Neural cell (in vitro differentiated cells): ENCODE results near the gene BTG4. TPM values are rescaled to one million over a fixed set of nuclear protein-coding genes. Genes with fewer than 3 reads are reported as not detected.

Source experiments
- H2AFZ ChIP-seq: fragments of 200-600, 300-800 bp; sonication (generic), shearing (Covaris generic); 2 replicates; pipeline ENCODE4 v1.6.0; 2014; ENCODE audit warnings: low read depth, mild to moderate bottlenecking, antibody characterized with exemption, low read length, moderate library complexity
- H3F3A ChIP-seq: fragments of 200-600 bp; shearing (Covaris generic); 2 replicates; pipeline ENCODE4 v1.6.1; 2016; ENCODE audit warnings: mild to moderate bottlenecking, moderate library complexity, mixed read lengths, antibody characterized with exemption, low read length; ENCODE audit not compliant: insufficient read depth, poor library complexity, severe bottlenecking
- H3K27ac ChIP-seq: fragments of 200-600, 300-800 bp; sonication (generic), shearing (Covaris generic); 2 replicates; pipeline ENCODE4 v1.5.1; 2014; ENCODE audit warnings: mild to moderate bottlenecking, low read length, moderate library complexity
- H3K27me3 ChIP-seq: fragments of 300-800, 200-600 bp; sonication (generic), shearing (Covaris generic); 2 replicates; pipeline ENCODE4 v1.6.0; 2014; ENCODE audit warnings: mild to moderate bottlenecking, low read depth, low read length, moderate library complexity; ENCODE audit not compliant: insufficient read depth
- H3K36me3 ChIP-seq: fragments of 300-800, 200-600 bp; sonication (generic), shearing (Covaris generic); 2 replicates; pipeline ENCODE4 v1.5.1; 2014; ENCODE audit warnings: mild to moderate bottlenecking, antibody characterized with exemption, low read length, moderate library complexity; ENCODE audit not compliant: insufficient read depth
- H3K4me2 ChIP-seq: fragments of 300-800, 200-600 bp; sonication (generic), shearing (Covaris generic); 2 replicates; pipeline ENCODE4 v1.6.0; 2014; ENCODE audit warnings: mild to moderate bottlenecking, low read length
- H3K4me3 ChIP-seq: fragments of 300-800, 200-600 bp; sonication (generic), shearing (Covaris generic); 2 replicates; pipeline ENCODE4 v1.5.1; 2014; ENCODE audit warnings: mild to moderate bottlenecking, low read length, moderate library complexity
- H3K79me2 ChIP-seq: fragments of 200-600 bp; shearing (Covaris generic); replicated peaks from 2 replicates; pipeline ENCODE4 v1.6.0; 2014; ENCODE audit warnings: mild to moderate bottlenecking, low read length, moderate library complexity; ENCODE audit not compliant: insufficient read depth
- H3K9ac ChIP-seq: fragments of 300-800, 200-600 bp; sonication (generic), shearing (Covaris generic); 2 replicates; pipeline ENCODE4 v1.6.1; 2016; ENCODE audit warnings: mild to moderate bottlenecking, low read length, mixed read lengths
- H3K9me2 ChIP-seq: fragments of 200-600 bp; shearing (Covaris generic); 2 replicates; pipeline ENCODE4 v1.6.1; 2016; ENCODE audit warnings: mild to moderate bottlenecking, low read length, mixed read lengths; ENCODE audit not compliant: insufficient read depth
- H3K9me3 ChIP-seq: fragments of 200-600, 300-800 bp; sonication (generic), shearing (Covaris generic); 2 replicates; pipeline ENCODE4 v1.6.1; 2016; ENCODE audit warnings: mild to moderate bottlenecking, mixed run types, low read length, moderate library complexity, mixed read lengths
- H4K20me1 ChIP-seq: fragments of 200-600 bp; shearing (Covaris generic); 2 replicates; pipeline ENCODE4 v1.6.1; 2016; ENCODE audit warnings: mild to moderate bottlenecking, mixed run types; ENCODE audit not compliant: insufficient read depth
- EP300 ChIP-seq: fragments of 450-650 bp; conservative IDR thresholded peaks from 2 replicates; pipeline ENCODE4 v1.6.1; 2014; ENCODE audit warnings: antibody characterized with exemption, mild to moderate bottlenecking, moderate library complexity; ENCODE audit not compliant: poor library complexity, severe bottlenecking
- EZH2 ChIP-seq: fragments of 200-600, 300-800 bp; shearing (Covaris generic), sonication (generic); IDR thresholded peaks from 2 replicates; pipeline ENCODE4 v1.6.1; 2014; ENCODE audit warnings: antibody characterized with exemption, low read length, borderline replicate concordance, mild to moderate bottlenecking; ENCODE audit not compliant: insufficient read depth, poor library complexity, severe bottlenecking
- MXI1 ChIP-seq: fragments of 450-650 bp; conservative IDR thresholded peaks from 2 replicates; pipeline ENCODE4 v1.6.1; 2014; ENCODE audit warnings: antibody characterized with exemption, mild to moderate bottlenecking; ENCODE audit not compliant: poor library complexity, severe bottlenecking
- POLR2AphosphoS5 ChIP-seq: IDR thresholded peaks from 2 replicates; pipeline ENCODE4 v1.6.1; 2012
- RAD21 ChIP-seq: fragments of 450-650 bp; conservative IDR thresholded peaks from 2 replicates; pipeline ENCODE4 v1.6.1; 2014; ENCODE audit warnings: antibody characterized with exemption, mild to moderate bottlenecking, moderate library complexity
- SMC3 ChIP-seq: fragments of 450-650 bp; conservative IDR thresholded peaks from 2 replicates; pipeline ENCODE4 v1.6.1; 2014; ENCODE audit warnings: antibody characterized with exemption, mild to moderate bottlenecking, moderate library complexity; ENCODE audit not compliant: poor library complexity
- TAF1 ChIP-seq: IDR thresholded peaks from 2 replicates; pipeline ENCODE4 v1.6.1; 2012; ENCODE audit warnings: low read depth
- polyA plus RNA-seq: library from polyadenylated mRNA; depleted of rRNA; stranded (reverse); fragments of >200 nt; gene quantifications from 2 replicates; pipeline ENCODE4 v1.2.3, GENCODE V29; 2014
- TF ChIP-seq, protein P1 (sequence below): IDR thresholded peaks from 2 replicates; pipeline ENCODE4 v1.6.1; 2012; ENCODE audit warnings: borderline replicate concordance
- TF ChIP-seq, protein P2 (sequence below): fragments of 450-650 bp; IDR thresholded peaks from 2 replicates; pipeline ENCODE4 v1.5.1; 2014; ENCODE audit warnings: antibody characterized with exemption, mild to moderate bottlenecking, moderate library complexity; ENCODE audit not compliant: poor library complexity, severe bottlenecking

BTG4 gene
- polyA plus RNA-seq, 1 donor from 2014 or later = not detected

DNA sequence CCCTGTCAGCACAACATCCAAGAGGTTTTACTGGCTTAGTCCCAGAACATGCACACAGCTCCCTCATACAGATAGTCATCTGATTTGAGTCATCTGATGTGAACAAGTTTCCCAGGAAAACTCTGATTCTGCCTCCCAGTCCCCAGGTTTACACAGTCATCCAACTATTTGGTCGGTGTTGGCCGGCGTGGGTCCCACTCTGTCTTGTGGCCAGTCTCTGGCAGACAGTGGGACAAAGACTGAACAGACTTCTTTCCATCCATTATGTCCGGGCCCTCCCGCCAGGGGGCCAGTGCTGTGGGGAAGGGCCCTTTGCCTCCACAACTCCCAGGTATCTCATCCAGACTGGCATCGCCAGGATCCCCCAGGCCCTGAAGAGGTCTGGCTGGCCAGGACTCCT lies 60.0 kb downstream of the BTG4 start:
- Histone ChIP-seq H3K79me2 (no peaks in the 10 kb centered on the region), H3F3A (no peaks in the 10 kb centered on the region), H3K4me2 (no peak overlapping the region), H3K36me3 (no peaks in the 10 kb centered on the region), H3K9ac (no peak overlapping the region), H3K4me3 (no peak overlapping the region), H2AFZ (no peak overlapping the region), H3K9me3 (no peaks in the 10 kb centered on the region), H3K9me2 (no peaks in the 10 kb centered on the region), H4K20me1 (no peaks in the 10 kb centered on the region), H3K27ac (no peak overlapping the region), H3K27me3 (no peaks in the 10 kb centered on the region)
- TF ChIP-seq SMC3 = no peak
- no peak for TF ChIP-seq EP300
- no peak for TF ChIP-seq EZH2
- TF ChIP-seq, protein P1, sequence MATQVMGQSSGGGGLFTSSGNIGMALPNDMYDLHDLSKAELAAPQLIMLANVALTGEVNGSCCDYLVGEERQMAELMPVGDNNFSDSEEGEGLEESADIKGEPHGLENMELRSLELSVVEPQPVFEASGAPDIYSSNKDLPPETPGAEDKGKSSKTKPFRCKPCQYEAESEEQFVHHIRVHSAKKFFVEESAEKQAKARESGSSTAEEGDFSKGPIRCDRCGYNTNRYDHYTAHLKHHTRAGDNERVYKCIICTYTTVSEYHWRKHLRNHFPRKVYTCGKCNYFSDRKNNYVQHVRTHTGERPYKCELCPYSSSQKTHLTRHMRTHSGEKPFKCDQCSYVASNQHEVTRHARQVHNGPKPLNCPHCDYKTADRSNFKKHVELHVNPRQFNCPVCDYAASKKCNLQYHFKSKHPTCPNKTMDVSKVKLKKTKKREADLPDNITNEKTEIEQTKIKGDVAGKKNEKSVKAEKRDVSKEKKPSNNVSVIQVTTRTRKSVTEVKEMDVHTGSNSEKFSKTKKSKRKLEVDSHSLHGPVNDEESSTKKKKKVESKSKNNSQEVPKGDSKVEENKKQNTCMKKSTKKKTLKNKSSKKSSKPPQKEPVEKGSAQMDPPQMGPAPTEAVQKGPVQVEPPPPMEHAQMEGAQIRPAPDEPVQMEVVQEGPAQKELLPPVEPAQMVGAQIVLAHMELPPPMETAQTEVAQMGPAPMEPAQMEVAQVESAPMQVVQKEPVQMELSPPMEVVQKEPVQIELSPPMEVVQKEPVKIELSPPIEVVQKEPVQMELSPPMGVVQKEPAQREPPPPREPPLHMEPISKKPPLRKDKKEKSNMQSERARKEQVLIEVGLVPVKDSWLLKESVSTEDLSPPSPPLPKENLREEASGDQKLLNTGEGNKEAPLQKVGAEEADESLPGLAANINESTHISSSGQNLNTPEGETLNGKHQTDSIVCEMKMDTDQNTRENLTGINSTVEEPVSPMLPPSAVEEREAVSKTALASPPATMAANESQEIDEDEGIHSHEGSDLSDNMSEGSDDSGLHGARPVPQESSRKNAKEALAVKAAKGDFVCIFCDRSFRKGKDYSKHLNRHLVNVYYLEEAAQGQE = no peak
- TF ChIP-seq TAF1 = no peak
- no peak for TF ChIP-seq POLR2AphosphoS5
- TF ChIP-seq RAD21 = no peak
- TF ChIP-seq MXI1 = no peak
- TF ChIP-seq, protein P2, sequence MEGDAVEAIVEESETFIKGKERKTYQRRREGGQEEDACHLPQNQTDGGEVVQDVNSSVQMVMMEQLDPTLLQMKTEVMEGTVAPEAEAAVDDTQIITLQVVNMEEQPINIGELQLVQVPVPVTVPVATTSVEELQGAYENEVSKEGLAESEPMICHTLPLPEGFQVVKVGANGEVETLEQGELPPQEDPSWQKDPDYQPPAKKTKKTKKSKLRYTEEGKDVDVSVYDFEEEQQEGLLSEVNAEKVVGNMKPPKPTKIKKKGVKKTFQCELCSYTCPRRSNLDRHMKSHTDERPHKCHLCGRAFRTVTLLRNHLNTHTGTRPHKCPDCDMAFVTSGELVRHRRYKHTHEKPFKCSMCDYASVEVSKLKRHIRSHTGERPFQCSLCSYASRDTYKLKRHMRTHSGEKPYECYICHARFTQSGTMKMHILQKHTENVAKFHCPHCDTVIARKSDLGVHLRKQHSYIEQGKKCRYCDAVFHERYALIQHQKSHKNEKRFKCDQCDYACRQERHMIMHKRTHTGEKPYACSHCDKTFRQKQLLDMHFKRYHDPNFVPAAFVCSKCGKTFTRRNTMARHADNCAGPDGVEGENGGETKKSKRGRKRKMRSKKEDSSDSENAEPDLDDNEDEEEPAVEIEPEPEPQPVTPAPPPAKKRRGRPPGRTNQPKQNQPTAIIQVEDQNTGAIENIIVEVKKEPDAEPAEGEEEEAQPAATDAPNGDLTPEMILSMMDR = no peak

DNA sequence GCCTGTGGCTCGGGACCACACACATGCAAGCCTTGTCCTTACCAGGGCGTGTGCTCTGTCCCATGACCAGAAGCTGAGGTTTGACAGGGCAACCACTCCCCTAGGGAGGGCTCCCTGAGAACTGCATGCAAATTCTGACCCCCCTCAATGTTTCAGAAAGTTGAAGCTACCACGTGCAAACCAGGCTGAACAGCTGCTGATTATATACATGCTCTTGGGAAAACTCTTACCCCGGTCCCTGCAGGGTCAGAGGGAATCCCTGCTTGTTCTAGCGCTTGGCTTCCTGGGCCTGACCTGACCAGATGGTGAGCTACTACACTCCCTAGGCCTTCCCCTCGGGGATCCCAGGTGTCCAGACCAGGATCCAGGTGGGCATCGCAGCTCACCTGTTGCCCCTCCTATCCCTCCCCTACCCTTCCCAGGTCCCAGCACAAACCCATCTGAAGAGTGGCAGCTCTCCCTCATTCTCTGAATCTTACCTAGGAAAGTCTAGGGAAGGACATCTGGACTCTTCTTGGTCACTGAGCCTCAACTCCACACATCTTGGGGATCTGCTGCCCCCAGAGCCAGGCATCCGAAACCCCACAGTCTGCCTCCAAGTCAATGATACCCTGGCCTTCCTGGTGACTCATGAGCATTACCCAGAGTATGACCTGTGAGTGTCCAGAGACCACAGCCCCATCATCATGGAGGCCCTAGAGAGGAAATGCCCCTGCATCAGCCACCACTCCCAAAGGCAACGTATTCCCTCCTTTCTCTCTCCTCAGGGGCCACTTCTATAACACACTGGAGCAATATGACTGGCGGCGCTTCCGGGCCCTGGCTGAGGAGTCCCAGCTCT lies 61.5 kb downstream of the BTG4 start:
- no peak overlapping the region for H3K4me3 ChIP-seq
- no peaks in the 10 kb centered on the region for H4K20me1 ChIP-seq
- H3K9me2 ChIP-seq = no peaks in the 10 kb centered on the region
- H3K4me2 ChIP-seq = no peak overlapping the region
- no peak overlapping the region for H3K27ac ChIP-seq
- H3K27me3 ChIP-seq = no peaks in the 10 kb centered on the region
- TF ChIP-seq POLR2AphosphoS5 = no peak
- TF ChIP-seq RAD21 = no peak
- TF ChIP-seq EZH2 = no peak
- no peak for TF ChIP-seq TAF1
- TF ChIP-seq SMC3 = no peak
- no peak overlapping the region for H2AFZ ChIP-seq
- H3K9ac ChIP-seq = no peak overlapping the region
- H3F3A ChIP-seq = no peaks in the 10 kb centered on the region
- H3K36me3 ChIP-seq = no peaks in the 10 kb centered on the region
- H3K79me2 ChIP-seq = no peaks in the 10 kb centered on the region
- no peaks in the 10 kb centered on the region for H3K9me3 ChIP-seq
